ENCODE measurements around the gene CHN1.

CHN1 gene

DNA sequence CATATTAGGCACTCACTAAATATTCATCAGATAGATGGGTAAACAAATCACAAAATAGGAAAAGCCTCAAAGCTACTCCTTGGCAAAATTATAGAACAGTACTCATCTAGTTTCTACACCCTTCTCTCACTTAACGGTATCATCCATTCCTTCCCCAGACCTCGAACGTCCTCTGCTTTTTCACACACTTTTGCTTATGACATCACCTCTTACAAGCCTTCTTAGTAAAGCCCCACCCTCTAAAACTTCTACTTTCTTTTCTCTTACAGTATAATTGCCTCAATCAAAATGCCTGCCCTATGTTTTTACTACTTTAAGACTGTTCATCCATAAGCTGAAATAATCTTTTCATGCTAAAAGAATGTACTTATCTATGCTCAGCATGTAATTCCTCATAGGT, 8.1 kb downstream of the CHN1 start:
- H3K4me3 ChIP-seq (ENCODE audit: low read depth, low read length), result no peak overlapping the region
- TF ChIP-seq CTCF (IDR thresholded peaks at IDR 0.05; ENCODE audit: low read depth, low read length, missing control alignments), result no peak
- DNase-seq (ENCODE audit: low read depth), result no peak

- no peak for DNase-seq (ENCODE audit: low read depth)
- TF ChIP-seq CTCF (IDR thresholded peaks at IDR 0.05; ENCODE audit: low read depth, low read length, missing control alignments), result no peak
- H3K4me3 ChIP-seq (ENCODE audit: low read depth, low read length), result no peak overlapping the region
Observed at GRCh38 chr2:174996622-174997021, 8.6 kb downstream of the CHN1 start.

DNA sequence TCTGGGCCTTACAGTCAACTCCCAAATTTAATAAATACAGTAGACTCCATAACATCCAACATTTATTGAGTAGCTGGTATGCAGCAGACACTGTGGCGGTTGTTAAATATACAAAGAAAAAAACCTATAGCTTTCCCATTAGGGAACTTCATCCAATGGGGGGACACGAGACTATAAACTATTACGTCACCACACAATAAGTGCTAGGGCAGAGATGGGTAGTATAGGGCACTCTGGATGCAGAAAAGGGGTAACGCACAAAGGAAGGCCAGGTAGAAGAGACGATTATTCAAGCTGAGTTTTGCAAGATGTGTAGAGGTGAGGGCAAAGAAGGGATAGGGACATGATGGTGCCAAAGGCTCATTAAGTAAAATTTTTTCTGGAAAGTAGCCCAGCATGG, 10.8 kb downstream of the CHN1 start:
- no peak for DNase-seq (ENCODE audit: low read depth)
- no peak overlapping the region for H3K4me3 ChIP-seq (ENCODE audit: low read depth, low read length)
- TF ChIP-seq CTCF (IDR thresholded peaks at IDR 0.05; ENCODE audit: low read depth, low read length, missing control alignments), result no peak

GRCh38 chr2:174992886-174993285, 12.3 kb downstream of the CHN1 start:
- no peak overlapping the region for H3K4me3 ChIP-seq (ENCODE audit: low read depth, low read length)
- TF ChIP-seq CTCF (IDR thresholded peaks at IDR 0.05; ENCODE audit: low read depth, low read length, missing control alignments), result no peak
- DNase-seq (ENCODE audit: low read depth), result no peak

DNA sequence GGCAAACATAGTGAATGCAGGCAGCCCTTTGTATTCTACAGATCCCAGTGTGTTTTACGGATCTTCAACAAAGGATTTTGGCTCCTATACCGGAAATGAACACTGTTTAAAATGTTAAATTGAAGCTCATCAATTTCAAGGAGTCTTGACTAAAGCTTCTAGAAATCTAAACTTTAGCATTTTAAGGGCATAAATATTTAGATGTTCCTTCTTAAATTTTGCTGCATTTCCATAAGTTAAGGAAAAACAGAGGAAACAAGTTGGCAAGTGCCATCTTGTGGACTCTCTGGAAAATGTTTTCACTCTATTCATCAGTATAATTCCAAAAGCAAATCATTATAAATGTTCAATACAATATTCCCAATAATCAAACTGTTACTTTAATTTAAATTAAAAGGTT, 19.6 kb downstream of the CHN1 start:
- TF ChIP-seq CTCF (IDR thresholded peaks at IDR 0.05; ENCODE audit: low read depth, low read length, missing control alignments), result no peak
- DNase-seq (ENCODE audit: low read depth), result no peak
- no peak overlapping the region for H3K4me3 ChIP-seq (ENCODE audit: low read depth, low read length)

- TF ChIP-seq CTCF (IDR thresholded peaks at IDR 0.05; ENCODE audit: low read depth, low read length, missing control alignments), result no peak
- no peak for DNase-seq (ENCODE audit: low read depth)
- H3K4me3 ChIP-seq (ENCODE audit: low read depth, low read length), result no peak overlapping the region
Observed at GRCh38 chr2:174984561-174984960, 20.6 kb downstream of the CHN1 start.

GRCh38 chr2:174981331-174981730, 23.9 kb downstream of the CHN1 start:
- TF ChIP-seq CTCF (IDR thresholded peaks at IDR 0.05; ENCODE audit: low read depth, low read length, missing control alignments), result no peak
- no peak overlapping the region for H3K4me3 ChIP-seq (ENCODE audit: low read depth, low read length)
- no peak for DNase-seq (ENCODE audit: low read depth)
